ENCODE data around the gene DAPK2. TPM values are rescaled to one million over a fixed set of nuclear protein-coding genes. Genes with fewer than 3 reads are reported as not detected.

The DAPK2 gene
- total RNA-seq, 2 donors from 2014 or later, result 2.1 to 3.1 TPM

DNA sequence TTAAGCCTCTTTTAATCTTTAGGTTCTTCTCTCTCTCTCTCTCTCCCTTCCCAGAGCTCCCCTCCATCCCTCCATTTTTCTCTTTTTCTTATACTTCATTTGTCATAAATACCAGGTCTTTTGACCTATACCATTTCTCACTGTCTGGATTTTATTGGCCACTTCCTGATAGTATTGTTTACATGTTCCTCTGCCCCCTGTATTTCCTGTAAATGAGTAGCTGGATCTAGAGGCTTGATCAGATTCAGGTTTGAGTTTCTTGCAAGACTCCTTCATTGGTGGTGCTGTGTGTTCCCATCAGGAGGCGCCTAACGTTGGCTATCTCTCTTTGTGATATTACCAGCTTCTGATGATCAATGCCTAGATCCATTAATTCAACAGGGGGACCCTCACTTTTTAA lies 42.2 kb downstream of the DAPK2 start:
- DNase-seq (ENCODE audit: low spot score), result no peak
- intact Hi-C loops (cut with DNase I), result no loop called here

- peak; percentile 14 for DNase-seq (ENCODE audit: low spot score)
- intact Hi-C loops (cut with DNase I), result no loop called here
Observed at GRCh38 chr15:64003182-64003581, 43.1 kb downstream of the DAPK2 start.

DNA sequence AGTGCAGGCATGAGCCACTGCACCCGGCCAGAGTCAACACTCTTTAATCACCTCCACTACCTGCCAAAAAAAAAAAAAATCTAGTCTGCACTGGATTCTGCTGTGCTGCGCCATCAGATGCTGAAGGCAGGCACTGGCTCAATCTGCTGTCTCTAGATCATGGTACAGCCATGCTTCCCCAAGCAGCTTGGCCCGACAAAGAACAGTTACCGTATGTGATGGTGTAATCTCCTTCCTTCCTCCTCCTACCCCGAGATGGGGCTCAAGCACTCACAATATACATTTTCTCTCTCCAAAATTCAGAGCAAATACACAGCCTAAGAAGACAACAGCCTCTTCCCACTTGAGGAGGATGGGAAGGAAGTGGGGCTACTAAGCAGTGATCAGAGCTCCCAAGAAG lies 45.1 kb downstream of the DAPK2 start:
- no peak for DNase-seq (ENCODE audit: low spot score)
- intact Hi-C loops (cut with DNase I), result no loop called here

DNA sequence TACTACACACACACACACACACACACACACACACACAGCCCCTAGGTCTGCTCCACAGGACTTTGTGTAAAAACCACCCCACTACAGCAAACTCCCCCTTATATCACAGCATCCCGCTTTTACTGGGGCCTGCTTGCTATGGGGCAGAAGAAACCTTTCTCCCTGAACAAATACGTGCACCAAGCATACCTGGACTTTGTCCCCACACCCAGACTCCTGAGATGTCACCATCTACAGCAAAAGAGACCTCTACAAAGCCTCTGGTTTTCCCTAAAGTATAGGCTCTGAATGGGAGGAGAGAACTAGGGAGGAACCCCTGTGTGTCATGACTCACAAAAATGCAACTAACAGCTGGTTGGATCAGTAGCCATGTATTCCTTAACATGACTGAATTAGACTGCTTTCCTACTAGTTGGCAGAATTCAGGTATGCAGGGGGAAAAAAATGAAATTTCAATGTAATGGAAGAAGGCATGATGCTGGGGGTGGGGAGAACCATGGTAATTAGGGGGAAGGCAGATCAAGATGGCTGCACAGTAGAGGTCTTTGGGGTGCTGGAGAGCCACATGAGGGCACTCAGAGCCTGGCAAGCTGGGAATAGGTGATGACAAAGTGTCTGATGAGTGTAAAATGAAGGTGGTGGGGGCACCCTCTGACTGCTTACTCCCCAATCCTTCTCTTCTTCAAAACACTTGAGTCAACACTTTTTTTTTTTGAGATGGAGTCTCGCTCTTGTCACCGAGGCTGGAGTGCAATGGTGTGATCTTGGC lies 45.9 kb downstream of the DAPK2 start:
- intact Hi-C loops (cut with DNase I), result no loop called here
- DNase-seq (ENCODE audit: low spot score), result no peak

DNA sequence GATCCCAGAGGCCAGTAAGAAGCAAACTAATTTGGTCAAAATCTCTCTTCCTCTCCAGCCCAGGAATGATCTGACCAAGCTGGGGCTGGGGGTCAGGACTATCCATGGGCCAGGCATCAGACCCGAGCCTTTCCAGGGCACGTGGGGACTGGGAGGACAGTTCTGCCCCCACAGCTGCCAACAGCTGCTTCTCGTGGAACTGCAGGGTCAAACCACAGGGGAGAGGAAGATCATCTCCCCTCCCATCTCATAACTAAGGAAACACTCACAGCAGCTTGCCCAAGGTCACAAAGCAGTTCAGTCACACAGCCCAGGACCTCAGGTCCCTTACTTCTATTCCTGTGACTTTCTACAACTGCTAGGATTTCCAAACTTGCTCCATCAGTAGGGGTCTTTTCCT lies 47.1 kb downstream of the DAPK2 start:
- intact Hi-C loops (cut with DNase I), result no loop called here
- no peak for DNase-seq (ENCODE audit: low spot score)

DNA sequence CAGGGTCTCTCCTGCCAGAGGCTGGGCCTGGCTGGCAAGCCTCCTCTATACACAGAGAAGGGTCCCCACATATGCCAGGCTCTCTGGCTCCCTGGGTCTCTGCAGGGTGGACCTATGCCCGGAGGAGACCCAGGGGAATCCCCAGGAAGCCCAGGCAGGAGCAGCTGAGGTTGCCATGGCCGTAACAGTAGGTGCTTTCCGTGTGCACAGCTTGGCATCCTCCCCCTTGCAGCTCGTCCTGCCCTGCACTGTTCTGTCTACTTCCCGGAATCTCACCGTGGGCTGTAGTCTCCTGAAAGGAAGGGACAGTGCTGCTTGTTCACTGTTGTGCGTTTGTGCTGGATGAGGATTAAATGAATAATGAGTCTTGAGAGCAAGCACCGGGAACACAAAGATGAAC lies 47.8 kb downstream of the DAPK2 start:
- intact Hi-C loops (cut with DNase I), result no loop called here
- no peak for DNase-seq (ENCODE audit: low spot score)

DNA sequence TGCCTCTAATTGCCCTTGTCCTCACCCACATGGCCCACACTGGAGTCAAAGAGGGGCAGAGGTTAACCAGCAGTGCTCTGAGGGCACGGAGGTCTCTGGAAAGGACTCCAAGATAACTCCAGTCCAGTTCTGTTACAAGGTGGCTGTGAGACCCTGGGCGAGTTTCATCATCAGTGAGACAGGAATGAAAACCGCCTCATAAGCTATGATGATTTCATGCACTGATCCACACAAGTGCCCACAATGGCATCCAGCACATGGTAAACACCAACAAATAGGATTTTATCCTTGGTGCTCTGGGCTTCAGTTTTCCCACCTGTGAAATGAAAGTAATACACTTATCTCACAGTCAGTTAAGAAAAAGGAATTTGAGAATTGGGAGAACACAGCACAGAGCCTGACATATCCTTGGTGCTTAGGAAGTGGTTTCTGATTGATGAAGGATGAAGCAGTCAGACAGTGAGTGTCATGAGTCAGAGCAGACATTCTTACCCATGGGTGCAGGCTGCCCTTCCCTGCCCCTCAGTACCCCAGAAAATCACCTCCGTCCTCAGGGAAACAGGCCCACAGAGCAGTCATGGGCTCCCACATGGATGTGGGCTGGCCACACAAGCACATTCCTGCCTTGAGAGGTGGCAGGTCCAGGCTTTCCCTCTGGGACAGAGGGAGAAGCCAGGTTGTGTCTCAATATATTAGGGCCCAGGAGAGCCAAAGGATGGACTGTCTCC lies 48.4 kb downstream of the DAPK2 start:
- intact Hi-C loops (cut with DNase I), result no loop called here
- DNase-seq (ENCODE audit: low spot score), result no peak

DNA sequence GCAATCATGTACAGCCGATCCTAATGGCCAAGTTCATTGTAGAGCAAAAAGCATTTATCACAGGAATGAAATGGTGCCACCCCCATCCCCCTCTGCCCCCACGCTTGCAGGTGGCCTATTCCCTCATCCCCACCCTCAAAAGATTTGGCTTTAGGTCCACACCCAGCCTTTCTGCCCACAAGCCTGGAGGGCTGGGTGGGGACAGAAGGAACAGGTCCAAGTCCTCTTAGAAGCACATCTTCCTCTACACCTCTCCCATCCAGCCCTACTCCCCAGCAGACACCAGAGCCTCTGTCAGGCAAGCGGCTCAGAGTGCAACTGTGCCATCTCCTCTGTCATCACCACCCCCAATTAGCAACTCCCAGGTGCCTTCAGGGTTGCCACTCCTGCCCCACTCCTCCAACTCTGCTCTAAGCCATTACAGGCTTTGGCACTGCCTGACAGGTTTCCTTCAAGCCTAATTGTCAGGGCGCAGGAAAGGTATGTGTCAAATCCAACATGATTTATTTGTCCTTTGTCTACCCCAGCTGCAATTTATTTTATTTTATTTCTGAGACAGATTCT lies 49.4 kb downstream of the DAPK2 start:
- no peak for DNase-seq (ENCODE audit: low spot score)
- intact Hi-C loops (cut with DNase I), result no loop called here

- intact Hi-C loops (cut with DNase I), result no loop called here
Observed at GRCh38 chr15:63995789-63996188, 50.5 kb downstream of the DAPK2 start.

GRCh38 chr15:63994073-63994600 lies 52.1 kb downstream of the DAPK2 start:
- intact Hi-C loops (cut with DNase I), result no loop called here
- no peak for DNase-seq (ENCODE audit: low spot score)

More at GRCh38 chr15:63995789-63996188, 50.5 kb downstream of the DAPK2 start:
- no peak for DNase-seq (ENCODE audit: low spot score)

DNA sequence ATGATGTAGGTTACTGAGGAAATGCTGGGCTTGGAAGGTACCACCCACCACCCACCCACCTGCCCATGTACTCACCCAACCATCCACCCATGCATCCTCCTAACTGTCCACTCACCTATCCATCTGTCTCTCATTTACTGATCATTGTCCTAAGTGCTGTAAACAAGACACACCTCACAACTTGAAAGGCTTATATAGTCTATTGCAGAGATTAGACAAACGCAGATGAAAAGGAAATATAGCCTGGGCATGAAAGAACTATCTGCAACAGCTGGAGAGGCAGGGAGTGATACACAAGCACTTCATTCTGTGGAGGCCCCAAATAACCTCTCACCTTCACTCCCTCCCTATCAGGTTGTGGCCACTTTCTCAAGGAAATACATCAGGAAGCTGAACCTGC lies 54.0 kb downstream of the DAPK2 start:
- intact Hi-C loops (cut with DNase I), result no loop called here
- DNase-seq (ENCODE audit: low spot score), result no peak

DNA sequence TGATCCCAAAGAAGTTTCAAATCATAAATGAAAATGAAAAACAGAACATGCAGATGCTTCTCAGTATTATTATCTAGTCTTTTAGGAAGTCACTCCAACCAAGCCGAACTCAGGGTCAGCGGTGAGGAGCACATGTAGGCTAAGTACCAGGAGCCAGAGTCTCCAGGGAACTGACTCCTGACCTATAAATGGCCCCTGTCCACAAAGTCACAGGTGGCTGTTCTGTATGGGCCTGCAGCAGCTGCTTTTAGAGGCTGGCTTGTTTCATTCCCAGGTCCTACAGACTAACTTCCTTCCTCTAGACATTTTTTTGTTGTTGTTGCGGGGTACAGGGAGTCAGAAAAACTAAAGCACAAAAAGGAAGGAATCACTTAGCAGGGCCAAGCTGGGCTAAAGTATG lies 54.6 kb downstream of the DAPK2 start:
- intact Hi-C loops (cut with DNase I), result no loop called here
- peak; percentile 45 for DNase-seq (ENCODE audit: low spot score)

- intact Hi-C loops (cut with DNase I), result no loop called here
- DNase-seq (ENCODE audit: low spot score), result peak; percentile 44
Observed at GRCh38 chr15:63990454-63990853, 55.8 kb downstream of the DAPK2 start.

DNA sequence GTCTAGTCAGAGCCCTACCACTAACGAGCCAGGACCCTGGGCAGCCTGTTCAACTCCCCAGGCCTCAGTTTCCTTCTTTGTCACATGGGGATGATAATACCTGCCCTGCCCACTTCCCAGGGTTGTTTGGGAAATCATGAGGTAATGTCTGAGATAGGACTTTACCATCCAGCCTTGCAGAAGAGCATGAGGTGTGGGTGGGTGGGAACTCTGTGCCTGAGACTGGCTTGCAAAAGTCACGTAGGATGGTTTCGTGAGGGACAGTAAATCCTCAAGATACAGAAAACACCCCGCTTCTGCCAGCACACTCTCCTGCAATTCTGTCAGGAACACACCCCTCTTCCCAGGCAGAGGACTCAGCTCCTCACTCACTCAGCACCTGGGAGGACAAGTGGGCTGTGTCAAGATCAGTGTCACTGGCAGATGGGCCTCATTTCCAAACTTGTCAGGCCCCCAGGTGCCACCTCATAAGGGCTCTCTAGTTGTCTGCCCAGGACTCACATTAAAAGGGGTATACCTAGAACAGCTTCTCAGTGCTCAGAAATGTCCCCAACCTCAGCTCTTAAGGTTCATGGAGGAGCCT lies 58.4 kb downstream of the DAPK2 start:
- peak; percentile 13 for DNase-seq (ENCODE audit: low spot score)
- intact Hi-C loops (cut with DNase I), result no loop called here

DNA sequence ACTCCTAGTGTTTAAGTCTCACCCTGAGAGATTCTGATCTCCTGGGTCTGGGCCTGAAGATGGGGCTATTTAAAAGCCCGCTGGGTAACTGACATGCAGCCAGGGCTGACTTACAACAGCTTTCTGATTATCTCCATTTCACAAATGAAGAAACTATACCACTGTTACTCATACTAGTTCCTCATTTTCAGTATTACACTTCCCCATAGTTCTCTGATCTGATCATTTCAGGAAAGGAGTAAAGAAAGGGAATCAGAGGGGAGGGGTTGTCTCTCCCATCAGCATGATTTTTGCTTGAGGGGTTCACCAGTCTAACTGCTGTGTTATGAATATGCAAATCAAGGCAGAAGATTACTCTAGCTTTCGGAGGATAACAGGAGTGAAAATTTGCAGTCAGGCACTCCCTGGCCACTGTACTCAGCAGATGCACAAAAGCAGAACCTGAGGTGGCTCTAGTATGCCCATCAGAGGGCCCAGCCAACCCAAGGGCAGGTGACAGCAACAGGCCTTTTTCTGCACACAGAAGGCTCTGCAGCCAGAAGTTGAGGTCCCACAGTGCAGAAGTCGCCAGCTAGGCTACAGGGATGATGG lies 59.4 kb downstream of the DAPK2 start:
- DNase-seq (ENCODE audit: low spot score), result peak; percentile 73

GRCh38 chr15:63986185-63986680 lies 60.1 kb downstream of the DAPK2 start:
- intact Hi-C loops (cut with DNase I), result no loop called here
- DNase-seq (ENCODE audit: low spot score), result peak; percentile 38

More for the DNA sequence above, 59.4 kb downstream of the DAPK2 start:
- intact Hi-C loops (cut with DNase I), result no loop called here

DNA sequence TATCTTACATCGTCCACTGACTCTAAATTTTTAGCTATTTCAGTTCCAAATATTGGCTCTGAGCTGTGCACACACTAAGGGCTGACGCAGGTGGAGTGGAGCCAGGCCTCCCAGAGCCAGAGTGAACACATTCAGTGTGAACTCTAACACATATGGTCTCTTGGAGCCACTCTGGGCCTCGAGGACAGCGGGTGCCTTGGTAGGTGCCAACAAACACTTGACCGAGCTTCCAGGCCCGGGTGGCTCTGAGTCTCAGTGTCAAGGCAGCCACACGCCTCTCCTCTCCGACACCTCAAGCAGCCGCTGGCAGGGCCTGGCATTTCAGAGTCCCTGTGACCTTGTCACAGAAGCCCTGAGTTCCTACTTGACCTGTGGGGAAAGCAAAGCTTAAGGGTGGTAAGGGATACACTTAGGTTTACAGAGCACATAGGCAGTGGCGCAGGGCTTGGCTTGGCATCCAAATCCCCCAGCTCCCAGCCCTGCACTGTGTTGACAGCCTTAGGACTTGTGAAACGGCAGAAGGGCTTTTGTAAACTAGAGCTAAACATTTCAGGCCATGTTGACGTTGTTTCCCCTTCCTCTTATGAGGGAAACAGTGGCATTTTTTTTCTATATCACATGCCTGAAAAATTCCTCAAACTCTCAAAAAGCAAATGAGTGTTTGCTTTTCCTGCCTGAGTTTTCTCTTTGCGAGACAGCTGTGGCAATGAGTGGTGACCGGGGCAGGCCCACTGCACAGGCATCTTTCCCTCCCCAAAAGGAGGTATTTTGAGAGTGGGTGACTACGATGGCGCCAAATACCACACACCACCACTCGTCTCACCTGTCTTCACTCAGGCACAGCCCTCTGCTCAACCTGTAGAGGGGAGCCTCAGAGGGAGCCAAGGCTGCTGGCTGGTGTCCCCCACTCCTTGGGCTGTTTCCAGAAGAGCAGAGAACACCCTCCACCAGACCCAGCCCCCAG lies 60.8 kb downstream of the DAPK2 start:
- DNase-seq (ENCODE audit: low spot score), result peak; percentile 90
- intact Hi-C loops (cut with DNase I), result no loop called here

DNA sequence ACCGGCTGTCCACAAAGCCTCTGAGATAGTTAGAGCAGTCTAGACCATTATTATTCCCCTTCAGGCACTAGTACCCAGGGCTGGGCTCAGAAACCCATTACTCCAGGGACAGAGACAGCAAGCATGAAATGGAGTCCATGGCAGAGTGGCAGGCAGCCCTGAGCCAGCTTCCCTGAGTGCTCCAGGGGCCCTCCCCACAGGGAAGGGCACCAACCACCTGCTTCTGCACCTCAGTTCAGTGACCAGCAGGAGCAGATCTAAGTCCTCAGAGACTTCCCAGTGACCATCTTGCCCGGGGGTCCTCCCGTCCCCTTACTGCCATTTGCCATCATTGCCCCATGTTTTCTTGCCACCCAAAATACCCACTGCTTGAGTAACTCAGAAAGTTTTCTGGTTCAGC lies 62.0 kb downstream of the DAPK2 start:
- intact Hi-C loops (cut with DNase I), result no loop called here
- DNase-seq (ENCODE audit: low spot score), result no peak

Data from posterior vena cava (tissue), 2 donors.